ENCODE data around the gene RASAL1.
A peak's percentile ranks its signal among the peaks of the same experiment; 100 is the strongest.

Gene RASAL1

GRCh38 chr12:113093409-113094101 lies 42.0 kb downstream of the RASAL1 start:
- no peak for DNase-seq

- DNase-seq = peak in 1 of 2 donors; percentile 32
These were observed 42.8 kb downstream of the RASAL1 start for GRCh38 chr12:113092607-113093408.

GRCh38 chr12:113091506-113091905 lies 44.1 kb downstream of the RASAL1 start:
- no peak for DNase-seq

- DNase-seq = no peak
These were observed 44.8 kb downstream of the RASAL1 start for GRCh38 chr12:113090740-113091139.

- DNase-seq = no peak
These were observed 45.7 kb downstream of the RASAL1 start for GRCh38 chr12:113089839-113090238.

GRCh38 chr12:113088971-113089756 lies 46.4 kb downstream of the RASAL1 start:
- DNase-seq = peak; percentile 42 to 74

- DNase-seq = no peak
These were observed 47.5 kb downstream of the RASAL1 start for GRCh38 chr12:113088037-113088436.

- DNase-seq = peak in 1 of 2 donors; percentile 24
These were observed 48.4 kb downstream of the RASAL1 start for GRCh38 chr12:113087193-113087592.

GRCh38 chr12:113086249-113087164 lies 49.1 kb downstream of the RASAL1 start:
- DNase-seq = peak; percentile 39 to 50

GRCh38 chr12:113083863-113084435 lies 51.6 kb downstream of the RASAL1 start:
- no peak for DNase-seq

- DNase-seq = no peak
These were observed 52.9 kb downstream of the RASAL1 start for GRCh38 chr12:113082486-113083148.

- no peak for DNase-seq
These were observed 53.7 kb downstream of the RASAL1 start for GRCh38 chr12:113081873-113082272.

- no peak for DNase-seq
These were observed 57.7 kb downstream of the RASAL1 start for GRCh38 chr12:113077859-113078255.

GRCh38 chr12:113077057-113077858 lies 58.3 kb downstream of the RASAL1 start:
- DNase-seq = no peak

- DNase-seq = peak; percentile 25 to 71
These were observed 60.4 kb downstream of the RASAL1 start for GRCh38 chr12:113075137-113075683.

- no peak for DNase-seq
These were observed 62.0 kb downstream of the RASAL1 start for GRCh38 chr12:113073586-113073985.

GRCh38 chr12:113072136-113072535 lies 63.4 kb downstream of the RASAL1 start:
- DNase-seq = no peak

GRCh38 chr12:113071135-113072112 lies 64.1 kb downstream of the RASAL1 start:
- DNase-seq = no peak
